Lung (tissue), 12 donors: ENCODE data around the gene CAND2. TPM values are rescaled to one million over a fixed set of nuclear protein-coding genes. Genes with fewer than 3 reads are reported as not detected.

Experiments
- ATAC-seq: fragments of 200-7000 bp; cut with Tn5 transposase; one replicate; pipeline ENCODE4 v1.9.1; 2020; ENCODE audit warnings: moderate number of reproducible peaks; ENCODE audit not compliant: insufficient read depth, low FRiP score
- DNase-seq, 3 donors: peaks; one replicate each; pipeline ENCODE4 v3.0.0-alpha.2; 2013 to 2017
- H3K27ac ChIP-seq, 2 donors: one replicate each; pipeline ENCODE4 v1.5.1; 2013; ENCODE audit warnings: mild to moderate bottlenecking in 2 of 2, moderate library complexity in 2 of 2, control low read depth in 1 of 2, inconsistent platforms in 1 of 2, low read depth in 1 of 2, low read length in 1 of 2
- H3K27me3 ChIP-seq, 3 donors: one replicate each; pipeline ENCODE4 v1.5.1; 2013; ENCODE audit warnings: low read length in 2 of 3; ENCODE audit not compliant: control insufficient read depth in 3 of 3, insufficient read depth in 3 of 3
- H3K36me3 ChIP-seq, 4 donors: one replicate each; pipeline ENCODE4 v1.5.1; 2013; ENCODE audit warnings: low read length in 4 of 4, mild to moderate bottlenecking in 1 of 4, moderate library complexity in 1 of 4; ENCODE audit not compliant: control insufficient read depth in 4 of 4, insufficient read depth in 4 of 4
- H3K4me1 ChIP-seq, 5 donors: one replicate each; pipeline ENCODE4 v1.5.1; 2013; ENCODE audit warnings: low read length in 5 of 5, mild to moderate bottlenecking in 2 of 5, moderate library complexity in 1 of 5; ENCODE audit not compliant: control insufficient read depth in 5 of 5, insufficient read depth in 5 of 5
- H3K4me3 ChIP-seq: one replicate; pipeline ENCODE4 v1.5.1; 2013; ENCODE audit warnings: mild to moderate bottlenecking, control low read depth, moderate library complexity
- H3K9ac ChIP-seq, 2 donors: one replicate each; pipeline ENCODE4 v1.5.1; 2013; ENCODE audit warnings: low read length in 2 of 2, control low read depth in 1 of 2; ENCODE audit not compliant: insufficient read depth in 1 of 2
- H3K9me3 ChIP-seq, 4 donors: one replicate each; pipeline ENCODE4 v1.5.1; 2013; ENCODE audit warnings: low read length in 3 of 4, mild to moderate bottlenecking in 1 of 4, moderate library complexity in 1 of 4; ENCODE audit not compliant: control insufficient read depth in 4 of 4, insufficient read depth in 3 of 4
- CTCF ChIP-seq: IDR thresholded peaks from 2 replicates; pipeline ENCODE4 v1.5.1; 2012; ENCODE audit warnings: mild to moderate bottlenecking; ENCODE audit errors: control extremely low read depth, extremely low read depth
- WGBS, 2 donors: extraction: QIAGEN DNeasy Blood & Tissue Kit; methylation state at CpG; one replicate each; pipeline ENCODE4 v1.1.7; 2013; 5-methylcytosine and 5-hydroxymethylcytosine counted together
- polyA plus RNA-seq, 2 donors: library from polyadenylated mRNA; stranded (reverse); fragments of 200-250 nt; gene quantifications; one replicate each; pipeline ENCODE4 v1.2.1, GENCODE V29; 2013
- total RNA-seq, 2 donors: library from RNA; depleted of rRNA in 1 of 2; stranded (reverse); fragments of >200 nt in 1 of 2; gene quantifications; one replicate each; pipeline ENCODE4 v1.2.1, GENCODE V29; 2014 to 2021
- donor health status: control.
- donor health status: control.
- donor health status: Bipolar disorder and iron deficiency.
- donor health status: healthy.
- donor health status: DM: yes; HTN: yes; CAD: no.

The CAND2 gene
- total and polyA plus RNA-seq, 4 donors, result 1.0 to 5.9 (median 3.6) TPM

GRCh38 chr3:12753275-12754028 lies 43.0 kb upstream of the CAND2 start:
- Histone ChIP-seq H3K4me1 (peaks cover 0 to 4% (median 2%) of the 10 kb centered on the region in 5 donors), H3K4me3 (no peak overlapping the region), H3K9me3 (no peaks in the 10 kb centered on the region), H3K36me3 (no peaks in the 10 kb centered on the region), H3K9ac (no peak overlapping the region), H3K27ac (no peak overlapping the region), H3K27me3 (no peaks in the 10 kb centered on the region)
- TF ChIP-seq CTCF, result no peak
- ATAC-seq (no peak), DNase-seq (no peak)
- 83 to 88% methylated on average over 9 of the region's 9 CpGs for WGBS, 2 donors

- DNase-seq (no peak), ATAC-seq (no peak)
- no peak for TF ChIP-seq CTCF
- Histone ChIP-seq H3K4me1 (peaks cover 0 to 10% (median 5%) of the 10 kb centered on the region in 5 donors), H3K27me3 (no peaks in the 10 kb centered on the region), H3K36me3 (no peaks in the 10 kb centered on the region), H3K27ac (no peak overlapping the region), H3K9me3 (no peaks in the 10 kb centered on the region), H3K4me3 (no peak overlapping the region), H3K9ac (no peak overlapping the region)
- 96 to 97% methylated on average over 1 of the region's 1 CpG for WGBS, 2 donors
Measured at GRCh38 chr3:12754313-12754712, 42.2 kb upstream of the CAND2 start.

- DNase-seq (no peak), ATAC-seq (no peak)
- 49 to 64% methylated on average over 6 of the region's 6 CpGs for WGBS, 2 donors
- Histone ChIP-seq H3K4me1 (peaks cover 0 to 14% (median 10%) of the 10 kb centered on the region in 5 donors), H3K27ac (no peak overlapping the region), H3K36me3 (no peaks in the 10 kb centered on the region), H3K27me3 (no peaks in the 10 kb centered on the region), H3K4me3 (no peak overlapping the region), H3K9me3 (no peaks in the 10 kb centered on the region), H3K9ac (no peak overlapping the region)
- TF ChIP-seq CTCF, result no peak
Measured at GRCh38 chr3:12755754-12756153, 40.7 kb upstream of the CAND2 start.

- no peaks in the 10 kb centered on the region for H3K36me3 ChIP-seq
- H3K4me1 ChIP-seq, result peaks cover 0 to 14% (median 10%) of the 10 kb centered on the region in 5 donors
- no peak overlapping the region for H3K4me3 ChIP-seq
- DNase-seq (no peak), ATAC-seq (no peak)
- no peak overlapping the region for H3K9ac ChIP-seq
- no peak for TF ChIP-seq CTCF
- H3K27me3 ChIP-seq, result no peaks in the 10 kb centered on the region
- no peak overlapping the region for H3K27ac ChIP-seq
- 76 to 83% methylated on average over 4 of the region's 4 CpGs for WGBS, 2 donors
- H3K9me3 ChIP-seq, result no peaks in the 10 kb centered on the region
Measured at GRCh38 chr3:12756175-12756574, 40.3 kb upstream of the CAND2 start.
